ENCODE data around the gene THPO.
A peak's percentile ranks its signal among the peaks of the same experiment; 100 is the strongest.

DNA sequence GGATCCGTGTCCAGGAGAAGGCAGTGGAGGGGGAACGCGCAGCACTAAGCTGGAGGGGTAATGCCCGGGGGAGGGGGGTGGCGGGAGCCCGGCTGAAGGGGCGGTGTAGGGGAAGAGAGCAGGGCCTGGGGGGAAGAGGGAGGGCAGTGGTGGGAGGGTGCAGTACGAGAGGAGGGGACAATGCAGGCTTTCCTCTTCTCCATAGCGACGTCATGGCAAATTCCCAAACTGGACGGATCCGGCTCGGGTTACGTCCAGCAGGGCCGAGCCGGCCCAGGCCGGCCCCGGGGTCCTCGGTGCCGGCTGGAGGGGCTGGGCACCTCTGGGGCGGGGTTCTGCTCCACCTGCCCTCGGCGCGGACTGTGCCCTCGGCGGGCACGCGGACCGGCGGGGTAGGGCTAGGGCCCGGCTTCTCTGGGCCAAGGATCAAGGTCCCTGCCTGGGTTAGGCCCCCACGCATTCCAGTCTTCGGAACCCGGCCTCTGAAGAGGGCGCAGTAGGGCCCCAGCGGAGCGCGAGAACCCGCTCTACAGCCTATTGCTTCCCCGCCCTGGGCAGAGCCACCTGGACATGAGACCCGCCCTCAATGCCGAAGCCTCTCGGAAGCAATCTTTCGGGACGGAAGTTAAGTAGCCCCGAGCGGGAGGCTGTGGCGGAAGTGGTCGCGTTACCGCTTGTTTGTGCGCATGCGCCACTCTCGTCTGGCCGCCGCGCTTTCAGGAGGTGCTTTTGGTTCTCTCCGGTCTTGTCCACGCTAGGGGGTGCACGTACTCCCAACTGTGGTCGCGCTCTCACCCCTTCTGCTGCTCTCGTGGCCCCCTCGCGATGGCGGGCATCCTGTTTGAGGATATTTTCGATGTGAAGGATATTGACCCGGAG is 15.1 kb downstream of the THPO start:
- TF ChIP-seq GABPA (tag; conservative IDR thresholded peaks at IDR 0.05; ENCODE audit: low read depth): peak; percentile 97
- TF ChIP-seq, protein P1, sequence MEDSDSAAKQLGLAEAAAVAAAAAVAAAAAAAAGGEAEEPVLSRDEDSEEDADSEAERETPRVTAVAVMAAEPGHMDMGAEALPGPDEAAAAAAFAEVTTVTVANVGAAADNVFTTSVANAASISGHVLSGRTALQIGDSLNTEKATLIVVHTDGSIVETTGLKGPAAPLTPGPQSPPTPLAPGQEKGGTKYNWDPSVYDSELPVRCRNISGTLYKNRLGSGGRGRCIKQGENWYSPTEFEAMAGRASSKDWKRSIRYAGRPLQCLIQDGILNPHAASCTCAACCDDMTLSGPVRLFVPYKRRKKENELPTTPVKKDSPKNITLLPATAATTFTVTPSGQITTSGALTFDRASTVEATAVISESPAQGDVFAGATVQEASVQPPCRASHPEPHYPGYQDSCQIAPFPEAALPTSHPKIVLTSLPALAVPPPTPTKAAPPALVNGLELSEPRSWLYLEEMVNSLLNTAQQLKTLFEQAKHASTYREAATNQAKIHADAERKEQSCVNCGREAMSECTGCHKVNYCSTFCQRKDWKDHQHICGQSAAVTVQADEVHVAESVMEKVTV (CRISPR knock-in tag; IDR thresholded peaks at IDR 0.05): peak; percentile 89
- TF ChIP-seq, protein P2, sequence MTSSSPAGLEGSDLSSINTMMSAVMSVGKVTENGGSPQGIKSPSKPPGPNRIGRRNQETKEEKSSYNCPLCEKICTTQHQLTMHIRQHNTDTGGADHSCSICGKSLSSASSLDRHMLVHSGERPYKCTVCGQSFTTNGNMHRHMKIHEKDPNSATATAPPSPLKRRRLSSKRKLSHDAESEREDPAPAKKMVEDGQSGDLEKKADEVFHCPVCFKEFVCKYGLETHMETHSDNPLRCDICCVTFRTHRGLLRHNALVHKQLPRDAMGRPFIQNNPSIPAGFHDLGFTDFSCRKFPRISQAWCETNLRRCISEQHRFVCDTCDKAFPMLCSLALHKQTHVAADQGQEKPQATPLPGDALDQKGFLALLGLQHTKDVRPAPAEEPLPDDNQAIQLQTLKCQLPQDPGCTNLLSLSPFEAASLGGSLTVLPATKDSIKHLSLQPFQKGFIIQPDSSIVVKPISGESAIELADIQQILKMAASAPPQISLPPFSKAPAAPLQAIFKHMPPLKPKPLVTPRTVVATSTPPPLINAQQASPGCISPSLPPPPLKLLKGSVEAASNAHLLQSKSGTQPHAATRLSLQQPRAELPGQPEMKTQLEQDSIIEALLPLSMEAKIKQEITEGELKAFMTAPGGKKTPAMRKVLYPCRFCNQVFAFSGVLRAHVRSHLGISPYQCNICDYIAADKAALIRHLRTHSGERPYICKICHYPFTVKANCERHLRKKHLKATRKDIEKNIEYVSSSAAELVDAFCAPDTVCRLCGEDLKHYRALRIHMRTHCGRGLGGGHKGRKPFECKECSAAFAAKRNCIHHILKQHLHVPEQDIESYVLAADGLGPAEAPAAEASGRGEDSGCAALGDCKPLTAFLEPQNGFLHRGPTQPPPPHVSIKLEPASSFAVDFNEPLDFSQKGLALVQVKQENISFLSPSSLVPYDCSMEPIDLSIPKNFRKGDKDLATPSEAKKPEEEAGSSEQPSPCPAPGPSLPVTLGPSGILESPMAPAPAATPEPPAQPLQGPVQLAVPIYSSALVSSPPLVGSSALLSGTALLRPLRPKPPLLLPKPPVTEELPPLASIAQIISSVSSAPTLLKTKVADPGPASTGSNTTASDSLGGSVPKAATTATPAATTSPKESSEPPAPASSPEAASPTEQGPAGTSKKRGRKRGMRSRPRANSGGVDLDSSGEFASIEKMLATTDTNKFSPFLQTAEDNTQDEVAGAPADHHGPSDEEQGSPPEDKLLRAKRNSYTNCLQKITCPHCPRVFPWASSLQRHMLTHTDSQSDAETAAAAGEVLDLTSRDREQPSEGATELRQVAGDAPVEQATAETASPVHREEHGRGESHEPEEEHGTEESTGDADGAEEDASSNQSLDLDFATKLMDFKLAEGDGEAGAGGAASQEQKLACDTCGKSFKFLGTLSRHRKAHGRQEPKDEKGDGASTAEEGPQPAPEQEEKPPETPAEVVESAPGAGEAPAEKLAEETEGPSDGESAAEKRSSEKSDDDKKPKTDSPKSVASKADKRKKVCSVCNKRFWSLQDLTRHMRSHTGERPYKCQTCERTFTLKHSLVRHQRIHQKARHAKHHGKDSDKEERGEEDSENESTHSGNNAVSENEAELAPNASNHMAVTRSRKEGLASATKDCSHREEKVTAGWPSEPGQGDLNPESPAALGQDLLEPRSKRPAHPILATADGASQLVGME (CRISPR knock-in tag; IDR thresholded peaks at IDR 0.05): no peak
- TF ChIP-seq, protein P3, sequence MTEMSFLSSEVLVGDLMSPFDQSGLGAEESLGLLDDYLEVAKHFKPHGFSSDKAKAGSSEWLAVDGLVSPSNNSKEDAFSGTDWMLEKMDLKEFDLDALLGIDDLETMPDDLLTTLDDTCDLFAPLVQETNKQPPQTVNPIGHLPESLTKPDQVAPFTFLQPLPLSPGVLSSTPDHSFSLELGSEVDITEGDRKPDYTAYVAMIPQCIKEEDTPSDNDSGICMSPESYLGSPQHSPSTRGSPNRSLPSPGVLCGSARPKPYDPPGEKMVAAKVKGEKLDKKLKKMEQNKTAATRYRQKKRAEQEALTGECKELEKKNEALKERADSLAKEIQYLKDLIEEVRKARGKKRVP (CRISPR knock-in tag; IDR thresholded peaks at IDR 0.05): 0 out of 2 replicates have a peak, but pooled peaks have one; percentile 13

All from K562 (cell line).